H9 (cell line): ENCODE results near the gene RTF2. TPM values are rescaled to one million over a fixed set of nuclear protein-coding genes. Genes with fewer than 3 reads are reported as not detected.

ENCODE experiments used
- DNase-seq: peaks from one replicate; pipeline ENCODE4 v3.0.0-alpha.2; 2017
- H2AFZ ChIP-seq: one replicate; pipeline ENCODE4 v1.6.1; 2013; ENCODE audit warnings: mild to moderate bottlenecking, low read length, control low read depth, moderate library complexity
- H2AK5ac ChIP-seq: 2 replicates; pipeline ENCODE4 v1.6.1; 2013; ENCODE audit warnings: low read length, control low read depth, mixed read lengths; ENCODE audit not compliant: insufficient read length
- H2BK120ac ChIP-seq: one replicate; pipeline ENCODE4 v1.6.1; 2013; ENCODE audit warnings: low read depth, mild to moderate bottlenecking, low read length, control low read depth, inconsistent platforms; ENCODE audit not compliant: poor library complexity, severe bottlenecking
- H2BK12ac ChIP-seq: 2 replicates; pipeline ENCODE4 v1.6.1; 2013; ENCODE audit warnings: low read length, control low read depth, mixed read lengths, low read depth; ENCODE audit not compliant: insufficient read length
- H2BK15ac ChIP-seq: 2 replicates; pipeline ENCODE4 v1.6.1; 2013; ENCODE audit warnings: low read depth, low read length, control low read depth
- H2BK20ac ChIP-seq: one replicate; pipeline ENCODE4 v1.6.1; 2013; ENCODE audit warnings: low read depth, mild to moderate bottlenecking, low read length, control low read depth, inconsistent platforms; ENCODE audit not compliant: poor library complexity, severe bottlenecking
- H2BK5ac ChIP-seq: 2 replicates; pipeline ENCODE4 v1.6.1; 2013; ENCODE audit warnings: low read length, control low read depth, mixed read lengths; ENCODE audit not compliant: insufficient read length
- H3K14ac ChIP-seq: 2 replicates; pipeline ENCODE4 v1.6.1; 2013; ENCODE audit warnings: low read length, control low read depth; ENCODE audit not compliant: insufficient read depth
- H3K18ac ChIP-seq: 2 replicates; pipeline ENCODE4 v1.6.1; 2013; ENCODE audit warnings: low read depth, mild to moderate bottlenecking, mixed read lengths, low read length, control low read depth; ENCODE audit not compliant: insufficient read length
- H3K23ac ChIP-seq: 2 replicates; pipeline ENCODE4 v1.6.1; 2013; ENCODE audit warnings: low read length, control low read depth, mixed read lengths, low read depth; ENCODE audit not compliant: insufficient read length
- H3K23me2 ChIP-seq: 2 replicates; pipeline ENCODE4 v1.6.1; 2013; ENCODE audit warnings: low read depth, mild to moderate bottlenecking, mixed read lengths, low read length, control low read depth; ENCODE audit not compliant: insufficient read length, poor library complexity, severe bottlenecking
- H3K27ac ChIP-seq: 2 replicates; pipeline ENCODE4 v1.5.1; 2013; ENCODE audit warnings: low read length, control low read depth, mixed read lengths, low read depth; ENCODE audit not compliant: insufficient read length
- H3K27me3 ChIP-seq: 2 replicates; pipeline ENCODE4 v1.6.1; 2013; ENCODE audit warnings: low read length, control low read depth, inconsistent platforms; ENCODE audit not compliant: insufficient read depth
- H3K4ac ChIP-seq: 2 replicates; pipeline ENCODE4 v1.6.1; 2013; ENCODE audit warnings: low read depth, mild to moderate bottlenecking, control low read depth, inconsistent platforms, low read length, moderate library complexity
- H3K4me1 ChIP-seq: 2 replicates; pipeline ENCODE4 v1.6.1; 2013; ENCODE audit warnings: low read length, control low read depth, inconsistent platforms; ENCODE audit not compliant: insufficient read depth
- H3K4me2 ChIP-seq: 2 replicates; pipeline ENCODE4 v1.6.1; 2013; ENCODE audit warnings: low read length, control low read depth, mixed read lengths; ENCODE audit not compliant: insufficient read length, insufficient read depth
- H3K56ac ChIP-seq: 2 replicates; pipeline ENCODE4 v1.6.1; 2013; ENCODE audit warnings: low read depth, mild to moderate bottlenecking, mixed read lengths, low read length, control low read depth; ENCODE audit not compliant: insufficient read length
- H3K79me1 ChIP-seq: 2 replicates; pipeline ENCODE4 v1.6.1; 2013; ENCODE audit warnings: low read depth, mild to moderate bottlenecking, moderate library complexity, low read length, control low read depth, inconsistent platforms; ENCODE audit not compliant: insufficient read depth, poor library complexity, severe bottlenecking
- H3K79me2 ChIP-seq: 2 replicates; pipeline ENCODE4 v1.6.1; 2013; ENCODE audit warnings: low read length, control low read depth, inconsistent platforms; ENCODE audit not compliant: insufficient read depth
- H3K9ac ChIP-seq: 2 replicates; pipeline ENCODE4 v1.6.1; 2013; ENCODE audit warnings: low read length, control low read depth, mixed read lengths; ENCODE audit not compliant: insufficient read length; ENCODE audit errors: extremely low read depth
- H3K9me3 ChIP-seq: one replicate; pipeline ENCODE4 v1.6.1; 2013; ENCODE audit warnings: low read depth, low read length, inconsistent platforms; ENCODE audit not compliant: control insufficient read depth
- H3T11ph ChIP-seq: one replicate; pipeline ENCODE4 v1.6.1; 2013; ENCODE audit warnings: mild to moderate bottlenecking, low read length, control low read depth, inconsistent platforms
- H4K20me1 ChIP-seq: one replicate; pipeline ENCODE4 v1.6.1; 2013; ENCODE audit not compliant: control insufficient read depth, insufficient read length, insufficient read depth
- H4K5ac ChIP-seq: 2 replicates; pipeline ENCODE4 v1.6.1; 2013; ENCODE audit warnings: low read depth, mild to moderate bottlenecking, mixed read lengths, low read length, control low read depth; ENCODE audit not compliant: insufficient read length
- H4K8ac ChIP-seq: replicated peaks from 2 replicates; pipeline ENCODE4 v1.6.1; 2013; ENCODE audit warnings: low read length, control low read depth, mixed read lengths, low read depth; ENCODE audit not compliant: insufficient read length
- H4K91ac ChIP-seq: 2 replicates; pipeline ENCODE4 v1.6.1; 2013; ENCODE audit warnings: low read depth, mild to moderate bottlenecking, moderate library complexity, mixed read lengths, low read length, control low read depth; ENCODE audit not compliant: insufficient read length
- H3K27ac Mint-ChIP-seq, 3 experiments: 2 replicates in 2 of 3; 3 replicates in 1 of 3; pipeline ENCODE4 v1.8.0; 2020 to 2021; ENCODE audit warnings: mixed read lengths in 3 of 3, mild to moderate bottlenecking in 1 of 3, moderate library complexity in 1 of 3
- H3K27me3 Mint-ChIP-seq: 2 replicates; pipeline ENCODE4 v1.8.0; 2021; ENCODE audit warnings: low read depth, mild to moderate bottlenecking, moderate library complexity, mixed read lengths
- H3K36me3 Mint-ChIP-seq, 3 experiments: 2 replicates in 2 of 3; 3 replicates in 1 of 3; pipeline ENCODE4 v1.8.0; 2020 to 2021; ENCODE audit warnings: low read depth in 3 of 3, mixed read lengths in 3 of 3; ENCODE audit not compliant: insufficient read depth in 1 of 3
- H3K4me1 Mint-ChIP-seq, 2 experiments: 2 replicates each; pipeline ENCODE4 v1.8.0; 2020; ENCODE audit warnings: mixed read lengths in 2 of 2
- H3K4me3 Mint-ChIP-seq, 2 experiments: 2 replicates in 1 of 2; 3 replicates in 1 of 2; pipeline ENCODE4 v1.8.0; 2020 to 2021; ENCODE audit warnings: mild to moderate bottlenecking in 2 of 2, mixed read lengths in 2 of 2, moderate library complexity in 1 of 2
- H3K9me3 Mint-ChIP-seq, 2 experiments: 2 replicates in 1 of 2; 3 replicates in 1 of 2; pipeline ENCODE4 v1.8.0; 2020; ENCODE audit warnings: mild to moderate bottlenecking in 2 of 2, mixed read lengths in 2 of 2, moderate library complexity in 1 of 2
- CTCF ChIP-seq: fragments of 200-600 bp; sonication (generic); conservative IDR thresholded peaks from 3 replicates; pipeline ENCODE4 v1.8.0; 2021; ENCODE audit warnings: antibody characterized with exemption, mild to moderate bottlenecking
- WGBS: extraction: QIAGEN DNeasy Blood & Tissue Kit; methylation state at CpG from one replicate; pipeline ENCODE4 v1.1.7; 2013; ENCODE audit warnings: missing lambda C conversion rate, low lambda C conversion rate, mixed read lengths; ENCODE audit not compliant: insufficient read length; ENCODE audit errors: extremely low coverage; 5-methylcytosine and 5-hydroxymethylcytosine counted together
- total RNA-seq: library from RNA; stranded (reverse); gene quantifications from 2 replicates; pipeline ENCODE4 v1.2.1, GENCODE V29; 2021

Gene RTF2
- total RNA-seq, 1 experiment from 2014 or later, result 62.6 TPM

- H3K9me3 ChIP-seq, result no peaks in the 10 kb centered on the region
- H3K23me2 ChIP-seq, result no peaks in the 10 kb centered on the region
- no peak for TF ChIP-seq CTCF
- no peak overlapping the region for H2BK120ac ChIP-seq
- no peak overlapping the region for H3T11ph ChIP-seq
- H3K79me2 ChIP-seq, result no peaks in the 10 kb centered on the region
- H4K5ac ChIP-seq, result no peak overlapping the region
- Mint-ChIP-seq H3K27me3 (peaks cover 34% of the 10 kb centered on the region), H3K4me1 (no peaks in the 10 kb centered on the region), H3K9me3 (no peaks in the 10 kb centered on the region), H3K4me3 (no peak overlapping the region), H3K27ac (no peak overlapping the region), H3K36me3 (no peaks in the 10 kb centered on the region)
- no peak overlapping the region for H3K14ac ChIP-seq
- no peak overlapping the region for H3K23ac ChIP-seq
- no peak overlapping the region for H3K56ac ChIP-seq
- no peak overlapping the region for H3K27ac ChIP-seq
- H3K79me1 ChIP-seq, result no peaks in the 10 kb centered on the region
- no peak overlapping the region for H4K8ac ChIP-seq
- H2BK5ac ChIP-seq, result no peak overlapping the region
- no peak overlapping the region for H3K4me2 ChIP-seq
- H2AK5ac ChIP-seq, result no peak overlapping the region
- no peak overlapping the region for H2BK15ac ChIP-seq
- H4K91ac ChIP-seq, result no peak overlapping the region
- H3K4ac ChIP-seq, result no peak overlapping the region
- H3K9ac ChIP-seq, result no peak overlapping the region
- H4K20me1 ChIP-seq, result no peaks in the 10 kb centered on the region
- DNase-seq, result no peak
- WGBS, result no CpG with 5 or more reads among the region's 3 CpGs
- no peak overlapping the region for H2BK12ac ChIP-seq
- no peaks in the 10 kb centered on the region for H3K4me1 ChIP-seq
- no peak overlapping the region for H2AFZ ChIP-seq
- no peak overlapping the region for H3K18ac ChIP-seq
- no peak overlapping the region for H2BK20ac ChIP-seq
- H3K27me3 ChIP-seq, result peaks cover 2% of the 10 kb centered on the region; the same call in 1 of the 2 replicates
These were observed 37.0 kb upstream of the RTF2 start for GRCh38 chr20:56431471-56431870.
